ENCODE measurements around the gene UBE2H. TPM values are rescaled to one million over a fixed set of nuclear protein-coding genes. Genes with fewer than 3 reads are reported as not detected.
"Not testable (repeated sequence)": the region's sequence is repeated elsewhere in the genome, so short reads cannot be mapped to it uniquely, and the experiment has no call there.

Gene UBE2H
- total RNA-seq, 1 experiment from 2014 or later: 33.7 TPM

GRCh38 chr7:129883151-129883550, 69.6 kb downstream of the UBE2H start:
- Histone ChIP-seq H3K4me3 (ENCODE audit: insufficient read depth, low read depth, low read length) (no peak overlapping the region), H3K36me3 (replicated peaks; ENCODE audit: control insufficient read depth, insufficient read depth, low read length) (no peaks in the 10 kb centered on the region), H3K27me3 (ENCODE audit: control insufficient read depth, insufficient read depth, low read length) (no peaks in the 10 kb centered on the region)
- DNase-seq: no peak

GRCh38 chr7:129882531-129882930, 70.2 kb downstream of the UBE2H start:
- Histone ChIP-seq H3K4me3 (ENCODE audit: insufficient read depth, low read depth, low read length) (no peak overlapping the region), H3K27me3 (ENCODE audit: control insufficient read depth, insufficient read depth, low read length) (no peaks in the 10 kb centered on the region), H3K36me3 (replicated peaks; ENCODE audit: control insufficient read depth, insufficient read depth, low read length) (no peaks in the 10 kb centered on the region)
- no peak for DNase-seq

- DNase-seq: no peak
- Histone ChIP-seq H3K36me3 (replicated peaks; ENCODE audit: control insufficient read depth, insufficient read depth, low read length) (no peaks in the 10 kb centered on the region; the same call in 1 of the 2 replicates), H3K4me3 (ENCODE audit: insufficient read depth, low read depth, low read length) (no peak overlapping the region), H3K27me3 (ENCODE audit: control insufficient read depth, insufficient read depth, low read length) (no peaks in the 10 kb centered on the region)
Observed at GRCh38 chr7:129877146-129877792, 75.5 kb downstream of the UBE2H start.

GRCh38 chr7:129875745-129876411, 76.9 kb downstream of the UBE2H start:
- no peak for DNase-seq
- Histone ChIP-seq H3K4me3 (ENCODE audit: insufficient read depth, low read depth, low read length) (no peak overlapping the region), H3K27me3 (ENCODE audit: control insufficient read depth, insufficient read depth, low read length) (no peaks in the 10 kb centered on the region), H3K36me3 (replicated peaks; ENCODE audit: control insufficient read depth, insufficient read depth, low read length) (no peaks in the 10 kb centered on the region; the same call in 1 of the 2 replicates)

GRCh38 chr7:129875160-129875559, 77.6 kb downstream of the UBE2H start:
- Histone ChIP-seq H3K36me3 (replicated peaks; ENCODE audit: control insufficient read depth, insufficient read depth, low read length) (no peaks in the 10 kb centered on the region; the same call in 1 of the 2 replicates), H3K4me3 (ENCODE audit: insufficient read depth, low read depth, low read length) (no peak overlapping the region), H3K27me3 (ENCODE audit: control insufficient read depth, insufficient read depth, low read length) (no peaks in the 10 kb centered on the region)
- no peak for DNase-seq

- Histone ChIP-seq H3K36me3 (replicated peaks; ENCODE audit: control insufficient read depth, insufficient read depth, low read length) (no peaks in the 10 kb centered on the region; the same call in 1 of the 2 replicates), H3K27me3 (ENCODE audit: control insufficient read depth, insufficient read depth, low read length) (no peaks in the 10 kb centered on the region), H3K4me3 (ENCODE audit: insufficient read depth, low read depth, low read length) (no peak overlapping the region)
- no peak for DNase-seq
Observed at GRCh38 chr7:129874722-129875121, 78.0 kb downstream of the UBE2H start.

GRCh38 chr7:129872054-129872453, 80.7 kb downstream of the UBE2H start:
- Histone ChIP-seq H3K4me3 (ENCODE audit: insufficient read depth, low read depth, low read length) (no peak overlapping the region), H3K36me3 (replicated peaks; ENCODE audit: control insufficient read depth, insufficient read depth, low read length) (no peaks in the 10 kb centered on the region; the same call in none of the 2 replicates), H3K27me3 (ENCODE audit: control insufficient read depth, insufficient read depth, low read length) (no peaks in the 10 kb centered on the region)
- no peak for DNase-seq

- no peak for DNase-seq
- Histone ChIP-seq H3K27me3 (ENCODE audit: control insufficient read depth, insufficient read depth, low read length) (no peaks in the 10 kb centered on the region), H3K4me3 (ENCODE audit: insufficient read depth, low read depth, low read length) (no peak overlapping the region), H3K36me3 (replicated peaks; ENCODE audit: control insufficient read depth, insufficient read depth, low read length) (no peaks in the 10 kb centered on the region; the same call in none of the 2 replicates)
Observed at GRCh38 chr7:129870668-129871067, 82.1 kb downstream of the UBE2H start.

- Histone ChIP-seq H3K27me3 (ENCODE audit: control insufficient read depth, insufficient read depth, low read length) (no peaks in the 10 kb centered on the region), H3K36me3 (replicated peaks; ENCODE audit: control insufficient read depth, insufficient read depth, low read length) (no peaks in the 10 kb centered on the region; the same call in 1 of the 2 replicates), H3K4me3 (ENCODE audit: insufficient read depth, low read depth, low read length) (no peak overlapping the region)
- no peak for DNase-seq
Observed at GRCh38 chr7:129866251-129866650, 86.5 kb downstream of the UBE2H start.

GRCh38 chr7:129865925-129866201, 86.9 kb downstream of the UBE2H start:
- no peak for DNase-seq
- Histone ChIP-seq H3K36me3 (replicated peaks; ENCODE audit: control insufficient read depth, insufficient read depth, low read length) (no peaks in the 10 kb centered on the region; the same call in 1 of the 2 replicates), H3K27me3 (ENCODE audit: control insufficient read depth, insufficient read depth, low read length) (no peaks in the 10 kb centered on the region), H3K4me3 (ENCODE audit: insufficient read depth, low read depth, low read length) (no peak overlapping the region)

GRCh38 chr7:129865093-129865924, 87.5 kb downstream of the UBE2H start:
- H3K4me3 ChIP-seq (ENCODE audit: insufficient read depth, low read depth, low read length): no peak overlapping the region
- DNase-seq: no peak
- H3K27me3 ChIP-seq (ENCODE audit: control insufficient read depth, insufficient read depth, low read length): no peaks in the 10 kb centered on the region
- H3K36me3 ChIP-seq (replicated peaks; ENCODE audit: control insufficient read depth, insufficient read depth, low read length): no peaks in the 10 kb centered on the region; the same call in 1 of the 2 replicates

- DNase-seq; H3K27me3 ChIP-seq (ENCODE audit: control insufficient read depth, insufficient read depth, low read length): not testable (repeated sequence)
Observed at GRCh38 chr7:129864676-129865075, 88.1 kb downstream of the UBE2H start.

GRCh38 chr7:129864042-129864441, 88.7 kb downstream of the UBE2H start:
- Histone ChIP-seq H3K27me3 (ENCODE audit: control insufficient read depth, insufficient read depth, low read length) (no peaks in the 10 kb centered on the region), H3K4me3 (ENCODE audit: insufficient read depth, low read depth, low read length) (no peak overlapping the region), H3K36me3 (replicated peaks; ENCODE audit: control insufficient read depth, insufficient read depth, low read length) (no peaks in the 10 kb centered on the region)
- no peak for DNase-seq

More at GRCh38 chr7:129864676-129865075, 88.1 kb downstream of the UBE2H start:
- H3K36me3 ChIP-seq (replicated peaks; ENCODE audit: control insufficient read depth, insufficient read depth, low read length); H3K4me3 ChIP-seq (ENCODE audit: insufficient read depth, low read depth, low read length): not testable (repeated sequence)

GRCh38 chr7:129862682-129863081, 90.1 kb downstream of the UBE2H start:
- H3K4me3 ChIP-seq (ENCODE audit: insufficient read depth, low read depth, low read length): no peak overlapping the region
- DNase-seq: no peak
- H3K27me3 ChIP-seq (ENCODE audit: control insufficient read depth, insufficient read depth, low read length): no peaks in the 10 kb centered on the region
- no peaks in the 10 kb centered on the region for H3K36me3 ChIP-seq (replicated peaks; ENCODE audit: control insufficient read depth, insufficient read depth, low read length)

- not testable (repeated sequence) for H3K27me3 ChIP-seq (ENCODE audit: control insufficient read depth, insufficient read depth, low read length); H3K36me3 ChIP-seq (replicated peaks; ENCODE audit: control insufficient read depth, insufficient read depth, low read length); H3K4me3 ChIP-seq (ENCODE audit: insufficient read depth, low read depth, low read length); DNase-seq
Observed at GRCh38 chr7:129860784-129861183, 92.0 kb downstream of the UBE2H start.
